ENCODE results near the gene AOC3.

Gene AOC3

DNA sequence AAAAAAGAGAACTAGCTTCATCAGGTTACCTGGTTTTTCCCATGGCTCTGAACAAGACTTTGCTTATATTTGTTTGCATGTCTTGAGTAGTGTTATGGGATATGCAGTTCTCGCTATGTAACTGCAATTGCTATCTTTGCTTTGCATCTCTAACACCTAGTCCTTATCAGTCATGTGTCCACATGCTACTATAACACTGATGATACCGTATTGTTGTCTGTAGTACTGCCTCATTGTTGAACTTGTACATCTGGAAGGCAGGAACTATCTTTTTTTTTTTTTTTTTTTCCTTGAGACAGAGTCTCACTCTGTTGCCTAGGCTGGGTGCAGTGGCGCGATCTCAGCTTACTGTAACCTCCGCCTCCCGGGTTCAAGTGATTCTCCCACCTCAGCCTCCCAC is 15.3 kb upstream of the AOC3 start:
- H3K79me2 ChIP-seq (ENCODE audit: insufficient read depth, low read length), result peaks cover 46% of the 10 kb centered on the region
- H3K27me3 ChIP-seq (ENCODE audit: insufficient read depth, low read length, poor library complexity), result no peaks in the 10 kb centered on the region
- no peak for DNase-seq

GRCh38 chr17:42841975-42842685 is 8.9 kb upstream of the AOC3 start:
- Histone ChIP-seq H3K4me2 (ENCODE audit: insufficient read depth, low read length) (no peak overlapping the region), H3K27ac (ENCODE audit: low read length) (no peak overlapping the region), H4K20me1 (ENCODE audit: insufficient read depth, low read length) (peaks cover 20% of the 10 kb centered on the region), H3K4me3 (ENCODE audit: low read depth in 1 of 2, low read length in 2 of 2) (no peak overlapping the region), H2AFZ (ENCODE audit: low read depth, low read length) (no peak overlapping the region), H3K9ac (ENCODE audit: low read depth, low read length) (no peak overlapping the region), H3K36me3 (ENCODE audit: insufficient read depth, low read length) (peaks cover 73% of the 10 kb centered on the region), H3K9me3 (ENCODE audit: insufficient read depth, low read length, severe bottlenecking) (no peaks in the 10 kb centered on the region), H3K4me1 (ENCODE audit: insufficient read depth, low read length) (no peaks in the 10 kb centered on the region), H3K79me2 (ENCODE audit: insufficient read depth, low read length) (no peaks in the 10 kb centered on the region; the same call in 1 of the 2 replicates), H3K27me3 (ENCODE audit: insufficient read depth, low read length, poor library complexity) (no peaks in the 10 kb centered on the region)
- no peak for DNase-seq
- TF ChIP-seq, protein P1, sequence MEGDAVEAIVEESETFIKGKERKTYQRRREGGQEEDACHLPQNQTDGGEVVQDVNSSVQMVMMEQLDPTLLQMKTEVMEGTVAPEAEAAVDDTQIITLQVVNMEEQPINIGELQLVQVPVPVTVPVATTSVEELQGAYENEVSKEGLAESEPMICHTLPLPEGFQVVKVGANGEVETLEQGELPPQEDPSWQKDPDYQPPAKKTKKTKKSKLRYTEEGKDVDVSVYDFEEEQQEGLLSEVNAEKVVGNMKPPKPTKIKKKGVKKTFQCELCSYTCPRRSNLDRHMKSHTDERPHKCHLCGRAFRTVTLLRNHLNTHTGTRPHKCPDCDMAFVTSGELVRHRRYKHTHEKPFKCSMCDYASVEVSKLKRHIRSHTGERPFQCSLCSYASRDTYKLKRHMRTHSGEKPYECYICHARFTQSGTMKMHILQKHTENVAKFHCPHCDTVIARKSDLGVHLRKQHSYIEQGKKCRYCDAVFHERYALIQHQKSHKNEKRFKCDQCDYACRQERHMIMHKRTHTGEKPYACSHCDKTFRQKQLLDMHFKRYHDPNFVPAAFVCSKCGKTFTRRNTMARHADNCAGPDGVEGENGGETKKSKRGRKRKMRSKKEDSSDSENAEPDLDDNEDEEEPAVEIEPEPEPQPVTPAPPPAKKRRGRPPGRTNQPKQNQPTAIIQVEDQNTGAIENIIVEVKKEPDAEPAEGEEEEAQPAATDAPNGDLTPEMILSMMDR (IDR thresholded peaks at IDR 0.05; ENCODE audit: borderline replicate concordance, extremely low read depth, low read length, poor library complexity, severe bottlenecking), result no peak
- TF ChIP-seq EZH2 (IDR thresholded peaks at IDR 0.05; ENCODE audit: borderline replicate concordance, low read depth, low read length, severe bottlenecking), result no peak
- no peak for ATAC-seq (ENCODE audit: insufficient read depth, low read depth)

More for the DNA sequence above, 15.3 kb upstream of the AOC3 start:
- Histone ChIP-seq H3K4me1 (ENCODE audit: insufficient read depth, low read length) (peaks cover 41% of the 10 kb centered on the region), H3K9me3 (ENCODE audit: insufficient read depth, low read length, severe bottlenecking) (no peaks in the 10 kb centered on the region), H3K36me3 (ENCODE audit: insufficient read depth, low read length) (peaks cover 54% of the 10 kb centered on the region), H3K27ac (ENCODE audit: low read length) (no peak overlapping the region), H4K20me1 (ENCODE audit: insufficient read depth, low read length) (peaks cover 8% of the 10 kb centered on the region), H3K9ac (ENCODE audit: low read depth, low read length) (no peak overlapping the region), H2AFZ (ENCODE audit: low read depth, low read length) (no peak overlapping the region), H3K4me3 (ENCODE audit: low read depth in 1 of 2, low read length in 2 of 2) (no peak overlapping the region), H3K4me2 (ENCODE audit: insufficient read depth, low read length) (peak overlapping the region; percentile 88; the same call in 1 of the 2 replicates)
- ATAC-seq (ENCODE audit: insufficient read depth, low read depth), result no peak
- TF ChIP-seq EZH2 (IDR thresholded peaks at IDR 0.05; ENCODE audit: borderline replicate concordance, low read depth, low read length, severe bottlenecking), result no peak
- TF ChIP-seq, protein P1 (IDR thresholded peaks at IDR 0.05; ENCODE audit: borderline replicate concordance, extremely low read depth, low read length, poor library complexity, severe bottlenecking), result no peak

DNA sequence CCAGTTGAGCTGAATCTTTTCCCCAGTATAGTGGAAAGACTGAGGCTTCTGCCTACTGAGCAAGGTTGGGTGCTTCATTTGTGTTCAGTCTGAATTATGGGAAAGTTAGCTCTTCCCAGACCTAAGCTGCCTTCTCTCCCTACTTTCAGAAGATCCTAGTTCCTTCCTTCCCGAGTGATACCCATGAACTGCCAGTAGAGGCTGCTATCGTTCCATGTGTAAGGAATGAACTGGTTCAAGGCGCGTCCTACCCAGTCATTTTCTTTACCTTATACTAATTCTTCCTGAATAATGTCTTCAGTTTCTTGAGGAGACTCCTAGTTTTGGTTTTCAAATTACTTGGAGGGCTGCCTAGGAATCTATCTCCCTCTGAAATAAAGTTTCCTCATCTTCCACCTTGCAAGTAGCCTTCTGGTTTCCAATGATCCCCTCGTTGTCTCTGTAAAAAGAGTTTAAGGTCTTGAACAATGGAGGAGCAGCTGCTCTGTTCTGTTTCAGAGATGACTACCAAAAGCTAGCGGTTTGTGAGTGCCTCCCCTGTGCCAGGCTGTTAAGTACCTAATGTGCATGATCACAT is 7.6 kb upstream of the AOC3 start:
- Histone ChIP-seq H3K27me3 (ENCODE audit: insufficient read depth, low read length, poor library complexity) (no peaks in the 10 kb centered on the region), H3K79me2 (ENCODE audit: insufficient read depth, low read length) (no peaks in the 10 kb centered on the region), H3K9ac (ENCODE audit: low read depth, low read length) (no peak overlapping the region), H3K36me3 (ENCODE audit: insufficient read depth, low read length) (peaks cover 60% of the 10 kb centered on the region), H4K20me1 (ENCODE audit: insufficient read depth, low read length) (peaks cover 20% of the 10 kb centered on the region), H3K4me1 (ENCODE audit: insufficient read depth, low read length) (no peaks in the 10 kb centered on the region), H3K9me3 (ENCODE audit: insufficient read depth, low read length, severe bottlenecking) (no peaks in the 10 kb centered on the region), H2AFZ (ENCODE audit: low read depth, low read length) (no peak overlapping the region), H3K4me2 (ENCODE audit: insufficient read depth, low read length) (no peak overlapping the region), H3K4me3 (ENCODE audit: low read depth in 1 of 2, low read length in 2 of 2) (no peak overlapping the region), H3K27ac (ENCODE audit: low read length) (no peak overlapping the region)
- DNase-seq (peak; percentile 21), ATAC-seq (ENCODE audit: insufficient read depth, low read depth) (0 out of 3 replicates have a peak, but pooled peaks have one; percentile 47)
- TF ChIP-seq, protein P1 (IDR thresholded peaks at IDR 0.05; ENCODE audit: borderline replicate concordance, extremely low read depth, low read length, poor library complexity, severe bottlenecking), result peak; percentile 77
- no peak for TF ChIP-seq EZH2 (IDR thresholded peaks at IDR 0.05; ENCODE audit: borderline replicate concordance, low read depth, low read length, severe bottlenecking)
